Measurements from ENCODE around the gene DAGLA. TPM values are rescaled to one million over a fixed set of nuclear protein-coding genes. Genes with fewer than 3 reads are reported as not detected.
A peak's percentile ranks its signal among the peaks of the same experiment; 100 is the strongest.

Gene DAGLA
- total and polyA plus RNA-seq, 2 of the 13 experiments (the other 11 are each of a cell fraction or from before 2014, with no cell fraction given): 2.6 to 3.9 TPM

GRCh38 chr11:61700212-61700611 lies 20.0 kb downstream of the DAGLA start (continued):
- TF ChIP-seq ZNF224 (CRISPR knock-in tag; IDR thresholded peaks at IDR 0.05): no peak
- no peak for TF ChIP-seq ZUFSP (CRISPR knock-in tag; IDR thresholded peaks at IDR 0.05; ENCODE audit: borderline replicate concordance)
- TF ChIP-seq SNAPC4 (CRISPR knock-in tag; IDR thresholded peaks at IDR 0.05): no peak
- TF ChIP-seq ZNF749 (CRISPR knock-in tag; IDR thresholded peaks at IDR 0.05; ENCODE audit: borderline replicate concordance): no peak
- 0 out of 2 replicates have a peak, but pooled peaks have one; percentile 19 for TF ChIP-seq MAFF (IDR thresholded peaks at IDR 0.05; ENCODE audit: low read depth, low read length)
- TF ChIP-seq ATF7 (IDR thresholded peaks at IDR 0.05): no peak
- TF ChIP-seq ATF7 (CRISPR knock-in tag; IDR thresholded peaks at IDR 0.05): no peak
- TF ChIP-seq KLF12 (CRISPR knock-in tag; IDR thresholded peaks at IDR 0.05; ENCODE audit: borderline replicate concordance): no peak
- no peak for TF ChIP-seq ZNF230 (CRISPR knock-in tag; IDR thresholded peaks at IDR 0.05)
- no peak for TF ChIP-seq KIAA2018 (CRISPR knock-in tag; IDR thresholded peaks at IDR 0.05; ENCODE audit: borderline replicate concordance)
- no peak for TF ChIP-seq MAX (IDR thresholded peaks at IDR 0.05)
- TF ChIP-seq ZBTB46 (CRISPR knock-in tag; IDR thresholded peaks at IDR 0.05; ENCODE audit: borderline replicate concordance): no peak
- no peak for TF ChIP-seq CHD4 (IDR thresholded peaks at IDR 0.05; ENCODE audit: borderline replicate concordance, low read length)
